ENCODE data around the gene ADGRL3. TPM values are rescaled to one million over a fixed set of nuclear protein-coding genes. Genes with fewer than 3 reads are reported as not detected.

Gene ADGRL3
- total RNA-seq, 1 donor from 2014 or later = 93.6 TPM

- H3K4me3 Mint-ChIP-seq = no peak overlapping the region
- no peak for DNase-seq (ENCODE audit: low spot score)
- TF ChIP-seq CTCF (IDR thresholded peaks at IDR 0.05) (no peak), EZH2phosphoT487 (IDR thresholded peaks at IDR 0.05) (no peak), EZH2 (IDR thresholded peaks at IDR 0.05) (no peak)
- Histone ChIP-seq H3K27ac (no peak overlapping the region), H3K9me3 (ENCODE audit: low read depth) (no peaks in the 10 kb centered on the region), H3K4me2 (no peak overlapping the region), H3K27me3 (no peaks in the 10 kb centered on the region), H3K4me3 (no peak overlapping the region), H3K36me3 (peaks cover 6% of the 10 kb centered on the region), H2AFZ (replicated peaks) (no peak overlapping the region), H3F3A (ENCODE audit: low read depth) (no peaks in the 10 kb centered on the region), H3K9ac (no peak overlapping the region), H3K4me1 (peaks cover 9% of the 10 kb centered on the region), H3K79me2 (ENCODE audit: low read depth) (no peaks in the 10 kb centered on the region), H4K20me1 (ENCODE audit: low read depth) (no peaks in the 10 kb centered on the region)
- no peak overlapping the region for H3K27ac Mint-ChIP-seq
- no peaks in the 10 kb centered on the region for H3K27me3 Mint-ChIP-seq (ENCODE audit: insufficient read depth, low read depth)
- H3K36me3 Mint-ChIP-seq = peaks cover 11% of the 10 kb centered on the region
- H3K9me3 Mint-ChIP-seq = no peaks in the 10 kb centered on the region
- H3K4me1 Mint-ChIP-seq = peaks cover 6% of the 10 kb centered on the region
Measured at GRCh38 chr4:61995717-61996340, 795.7 kb downstream of the ADGRL3 start.

GRCh38 chr4:61996943-61997342 lies 796.8 kb downstream of the ADGRL3 start:
- no peak for TF ChIP-seq EZH2 (IDR thresholded peaks at IDR 0.05)
- no peak for TF ChIP-seq CTCF (IDR thresholded peaks at IDR 0.05)
- no peak for TF ChIP-seq EZH2phosphoT487 (IDR thresholded peaks at IDR 0.05)
- Histone ChIP-seq H3K4me3 (no peak overlapping the region), H3K27ac (no peak overlapping the region), H3K9me3 (ENCODE audit: low read depth) (no peaks in the 10 kb centered on the region), H3F3A (ENCODE audit: low read depth) (peaks cover 3% of the 10 kb centered on the region), H3K4me2 (no peak overlapping the region), H2AFZ (replicated peaks) (no peak overlapping the region), H3K36me3 (peaks cover 6% of the 10 kb centered on the region), H3K4me1 (peaks cover 9% of the 10 kb centered on the region), H4K20me1 (ENCODE audit: low read depth) (no peaks in the 10 kb centered on the region), H3K79me2 (ENCODE audit: low read depth) (no peaks in the 10 kb centered on the region), H3K27me3 (no peaks in the 10 kb centered on the region), H3K9ac (no peak overlapping the region)
- Mint-ChIP-seq H3K4me1 (peaks cover 6% of the 10 kb centered on the region), H3K36me3 (peaks cover 15% of the 10 kb centered on the region), H3K27me3 (ENCODE audit: insufficient read depth, low read depth) (no peaks in the 10 kb centered on the region), H3K4me3 (no peak overlapping the region), H3K9me3 (no peaks in the 10 kb centered on the region), H3K27ac (no peak overlapping the region)
- DNase-seq (ENCODE audit: low spot score) = no peak

- Mint-ChIP-seq H3K4me3 (no peak overlapping the region), H3K27me3 (ENCODE audit: insufficient read depth, low read depth) (no peaks in the 10 kb centered on the region), H3K9me3 (no peaks in the 10 kb centered on the region), H3K27ac (no peak overlapping the region), H3K4me1 (peaks cover 3% of the 10 kb centered on the region), H3K36me3 (peaks cover 14% of the 10 kb centered on the region)
- no peak for DNase-seq (ENCODE audit: low spot score)
- no peaks in the 10 kb centered on the region for H4K20me1 ChIP-seq (ENCODE audit: low read depth)
- H3K4me3 ChIP-seq = no peak overlapping the region
- H3K4me1 ChIP-seq = peaks cover under 1% of the 10 kb centered on the region
- TF ChIP-seq EZH2 (IDR thresholded peaks at IDR 0.05) = no peak
- no peak for TF ChIP-seq CTCF (IDR thresholded peaks at IDR 0.05)
- TF ChIP-seq EZH2phosphoT487 (IDR thresholded peaks at IDR 0.05) = no peak
- peaks cover 6% of the 10 kb centered on the region for H3K36me3 ChIP-seq
- H3K4me2 ChIP-seq = no peak overlapping the region
- H3K79me2 ChIP-seq (ENCODE audit: low read depth) = no peaks in the 10 kb centered on the region
- no peak overlapping the region for H2AFZ ChIP-seq (replicated peaks)
- H3F3A ChIP-seq (ENCODE audit: low read depth) = peaks cover 5% of the 10 kb centered on the region
- H3K9me3 ChIP-seq (ENCODE audit: low read depth) = no peaks in the 10 kb centered on the region
- H3K27ac ChIP-seq = no peak overlapping the region
- H3K27me3 ChIP-seq = no peaks in the 10 kb centered on the region
- no peak overlapping the region for H3K9ac ChIP-seq
Measured at GRCh38 chr4:61997831-61998230, 797.7 kb downstream of the ADGRL3 start.

All from neural progenitor cell (in vitro differentiated cells).